HG03565 (cell line): ENCODE data around the gene UBE2E3.
"Not testable (repeated sequence)": the region's sequence is repeated elsewhere in the genome, so short reads cannot be mapped to it uniquely, and the experiment has no call there.

ENCODE experiments used
- ATAC-seq: cut with Tn5 transposase; IDR thresholded peaks from one replicate; pipeline ENCODE4 v1.9.1; 2021; ENCODE audit warnings: mild to moderate bottlenecking, moderate library complexity; ENCODE audit not compliant: unreplicated experiment

The UBE2E3 gene

GRCh38 chr2:181025004-181025403 lies 44.6 kb downstream of the UBE2E3 start:
- no peak for ATAC-seq

- peak; percentile 23 for ATAC-seq
These were observed 56.0 kb downstream of the UBE2E3 start for GRCh38 chr2:181036445-181036844.

GRCh38 chr2:181036848-181037603 lies 56.6 kb downstream of the UBE2E3 start:
- ATAC-seq = peak; percentile 63

GRCh38 chr2:181037922-181038321 lies 57.5 kb downstream of the UBE2E3 start:
- ATAC-seq = no peak

GRCh38 chr2:181038796-181039195 lies 58.4 kb downstream of the UBE2E3 start:
- ATAC-seq = no peak

- not testable (repeated sequence) for ATAC-seq
These were observed 60.4 kb downstream of the UBE2E3 start for GRCh38 chr2:181040839-181041238.

- no peak for ATAC-seq
These were observed 61.3 kb downstream of the UBE2E3 start for GRCh38 chr2:181041661-181042060.

GRCh38 chr2:181042706-181043105 lies 62.3 kb downstream of the UBE2E3 start:
- ATAC-seq = no peak

- peak; percentile 65 for ATAC-seq
These were observed 66.4 kb downstream of the UBE2E3 start for GRCh38 chr2:181046833-181047232.

GRCh38 chr2:181047829-181048228 lies 67.4 kb downstream of the UBE2E3 start:
- no peak for ATAC-seq

- peak; percentile 30 for ATAC-seq
These were observed 71.6 kb downstream of the UBE2E3 start for GRCh38 chr2:181051861-181052522.

- ATAC-seq = peak; percentile 60
These were observed 72.1 kb downstream of the UBE2E3 start for GRCh38 chr2:181052523-181052891.

GRCh38 chr2:181054256-181054655 lies 73.9 kb downstream of the UBE2E3 start:
- ATAC-seq = no peak

- no peak for ATAC-seq
These were observed 74.4 kb downstream of the UBE2E3 start for GRCh38 chr2:181054843-181055242.

- peak; percentile 75 for ATAC-seq
These were observed 78.2 kb downstream of the UBE2E3 start for GRCh38 chr2:181058378-181059269.

- no peak for ATAC-seq
These were observed 83.3 kb downstream of the UBE2E3 start for GRCh38 chr2:181063696-181064095.

GRCh38 chr2:181065458-181065857 lies 85.1 kb downstream of the UBE2E3 start:
- ATAC-seq = no peak

- ATAC-seq = no peak
These were observed 85.9 kb downstream of the UBE2E3 start for GRCh38 chr2:181066333-181066732.

- no peak for ATAC-seq
These were observed 89.9 kb downstream of the UBE2E3 start for GRCh38 chr2:181070119-181070835.

- no peak for ATAC-seq
These were observed 90.4 kb downstream of the UBE2E3 start for GRCh38 chr2:181070836-181071200.
